D341Med (cell line): ENCODE data around the gene ZNF260.
A peak's percentile ranks its signal among the peaks of the same experiment; 100 is the strongest.
"Not testable (repeated sequence)": the region's sequence is repeated elsewhere in the genome, so short reads cannot be mapped to it uniquely, and the experiment has no call there.

Source experiments
- DNase-seq: peaks from one replicate; pipeline ENCODE4 v3.0.0; 2012; ENCODE audit warnings: low spot score

Gene ZNF260

GRCh38 chr19:36528194-36528920 is at the start of gene ZNF260:
TSS of gene ZNF260 (minus strand) at chr19:36528271. CDS start at chr19:36515238, 13,033 bp downstream.
- peak; percentile 97 for DNase-seq

GRCh38 chr19:36577271-36577996 is 49.4 kb upstream of the ZNF260 start:
- no peak for DNase-seq

- no peak for DNase-seq
Measured at GRCh38 chr19:36574741-36575140, 46.7 kb upstream of the ZNF260 start.

- DNase-seq: no peak
Measured at GRCh38 chr19:36573895-36574720, 46.0 kb upstream of the ZNF260 start.

GRCh38 chr19:36573020-36573894 is 45.2 kb upstream of the ZNF260 start, which contains the start of gene ZNF529:
TSS of gene ZNF529 (minus strand) at chr19:36573292. CDS start at chr19:36572346, 946 bp downstream.
- peak; percentile 92 for DNase-seq

- DNase-seq: no peak
Measured at GRCh38 chr19:36572593-36573019, 44.5 kb upstream of the ZNF260 start.

GRCh38 chr19:36564391-36564790 is 36.3 kb upstream of the ZNF260 start:
- no peak for DNase-seq

- DNase-seq: no peak
Measured at GRCh38 chr19:36547001-36547732, 19.1 kb upstream of the ZNF260 start.

- peak; percentile 53 for DNase-seq
Measured at GRCh38 chr19:36528921-36529518, 949 bp upstream of the ZNF260 start.

GRCh38 chr19:36527873-36528193 is 238 bp downstream of the ZNF260 start:
- DNase-seq: no peak

GRCh38 chr19:36527341-36527740 is 730 bp downstream of the ZNF260 start:
- no peak for DNase-seq

GRCh38 chr19:36526581-36526980 is 1.5 kb downstream of the ZNF260 start:
- no peak for DNase-seq

GRCh38 chr19:36524617-36525016 is 3.5 kb downstream of the ZNF260 start:
- no peak for DNase-seq

- DNase-seq: no peak
Measured at GRCh38 chr19:36514012-36514612, 14.0 kb downstream of the ZNF260 start.

GRCh38 chr19:36508325-36508724 is 19.7 kb downstream of the ZNF260 start:
- DNase-seq: no peak

GRCh38 chr19:36501973-36502372 is 26.1 kb downstream of the ZNF260 start:
- no peak for DNase-seq

GRCh38 chr19:36497001-36497400 is 31.1 kb downstream of the ZNF260 start:
- DNase-seq: no peak

GRCh38 chr19:36492689-36493453 is 35.2 kb downstream of the ZNF260 start:
- DNase-seq: peak; percentile 30

GRCh38 chr19:36490846-36491245 is 37.2 kb downstream of the ZNF260 start:
- DNase-seq: not testable (repeated sequence)
